GM12878 (cell line): ENCODE data around the gene MFN1. TPM values are rescaled to one million over a fixed set of nuclear protein-coding genes. Genes with fewer than 3 reads are reported as not detected.

ENCODE experiments used
- ATAC-seq: fragments of 200-7000 bp; cut with Tn5 transposase; 3 replicates; pipeline ENCODE4 v1.9.1; 2020; ENCODE audit warnings: mild to moderate bottlenecking, moderate library complexity
- BruUV-seq: library from RNA; stranded (reverse); fragments of 400-500 nt; replicated peaks from 2 replicates; lab custom pipeline; 2021; lab: Mats Ljungman, UMichigan
- CTCF ChIA-PET: fragments of 300-600 bp; sonication (Branson Sonifier 250); formaldehyde crosslinking; extraction: SDS; loops from one replicate; lab custom pipeline; 2021; ENCODE audit warnings: inconsistent platforms; lab: Yijun Ruan, JAX
- POLR2A ChIA-PET: fragments of 350-600 bp; formaldehyde crosslinking; extraction: SDS; loops from one replicate; lab custom pipeline; 2021; ENCODE audit warnings: inconsistent platforms; lab: Charles Lee
- RAD21 ChIA-PET: fragments of 300-600 bp; sonication (Branson Sonifier 250); formaldehyde crosslinking; loops from one replicate; lab custom pipeline; 2023; ENCODE audit warnings: antibody characterized with exemption; ENCODE audit not compliant: unreplicated experiment; lab: Charles Lee
- SMC1A ChIA-PET: fragments of 300-600 bp; sonication (Branson Sonifier 250); formaldehyde crosslinking; loops from one replicate; lab custom pipeline; 2023; ENCODE audit not compliant: unreplicated experiment, uncharacterized antibody; lab: Charles Lee
- DNase-seq: peaks from one replicate; pipeline ENCODE4 v3.0.0-alpha.2; 2011; ENCODE audit warnings: low read depth, low spot score
- FAIRE-seq: peaks from 3 replicates; lab custom pipeline; 2011; peaks lifted over from hg19 to GRCh38; lab: Jason Lieb, UNC
- H2AFZ ChIP-seq: 2 replicates; pipeline ENCODE4 v1.6.0; 2011; ENCODE audit warnings: low read depth, low read length, control low read depth; ENCODE audit not compliant: control insufficient read depth
- H3K27ac ChIP-seq: 2 replicates; pipeline ENCODE4 v1.5.1; 2011; ENCODE audit warnings: control low read depth; ENCODE audit not compliant: control insufficient read depth, insufficient read depth
- H3K27me3 ChIP-seq, 2 experiments: replicated peaks in 1 of 2; 2 replicates each; pipeline versions ENCODE4 v1.6.0 to v1.6.1; 2011; ENCODE audit warnings: low read length in 1 of 2; ENCODE audit not compliant: control insufficient read depth in 2 of 2, insufficient read depth in 2 of 2
- H3K36me3 ChIP-seq, 2 experiments: 2 replicates each; pipeline ENCODE4 v1.5.1; 2011; ENCODE audit warnings: low read length in 1 of 2; ENCODE audit not compliant: control insufficient read depth in 2 of 2, insufficient read depth in 2 of 2
- H3K4me1 ChIP-seq: 2 replicates; pipeline ENCODE4 v1.6.1; 2011; ENCODE audit warnings: mild to moderate bottlenecking, low read length, moderate library complexity, mixed read lengths; ENCODE audit not compliant: control insufficient read depth, insufficient read depth
- H3K4me2 ChIP-seq: 2 replicates; pipeline ENCODE4 v1.6.0; 2011; ENCODE audit warnings: control low read depth; ENCODE audit not compliant: control insufficient read depth, insufficient read depth
- H3K4me3 ChIP-seq: fragments of 200-600 bp; sonication (generic); 2 replicates; pipeline ENCODE4 v1.5.1; 2016
- H3K79me2 ChIP-seq: 2 replicates; pipeline ENCODE4 v1.6.0; 2011; ENCODE audit warnings: low read length; ENCODE audit not compliant: control insufficient read depth, insufficient read depth
- H3K9ac ChIP-seq: 2 replicates; pipeline ENCODE4 v1.8.0; 2011; ENCODE audit warnings: low read length, control low read depth, mixed read lengths; ENCODE audit not compliant: control insufficient read depth, insufficient read depth
- H3K9me3 ChIP-seq: replicated peaks from 3 replicates; pipeline ENCODE4 v1.5.1; 2011; ENCODE audit warnings: mild to moderate bottlenecking, low read length; ENCODE audit not compliant: control insufficient read depth, insufficient read depth
- H4K20me1 ChIP-seq: 2 replicates; pipeline ENCODE4 v1.6.0; 2011; ENCODE audit not compliant: control insufficient read depth, insufficient read depth
- EED ChIP-seq: sonication (generic); IDR thresholded peaks from 2 replicates; pipeline ENCODE4 v1.6.1; 2016; ENCODE audit warnings: antibody characterized with exemption, low read depth
- JUND ChIP-seq: IDR thresholded peaks from 2 replicates; pipeline ENCODE4 v1.6.1; 2012; ENCODE audit warnings: low read depth, mild to moderate bottlenecking, low read length, improper control_type of control experiment, moderate library complexity
- KLF5 ChIP-seq: fragments of 450-650 bp; IDR thresholded peaks from 2 replicates; pipeline ENCODE4 v1.6.1; 2014; ENCODE audit warnings: mild to moderate bottlenecking; ENCODE audit not compliant: partially characterized antibody
- MTA2 ChIP-seq: fragments of 450-650 bp; IDR thresholded peaks from 2 replicates; pipeline ENCODE4 v1.6.1; 2016; ENCODE audit warnings: low read depth, mild to moderate bottlenecking, moderate library complexity
- PKNOX1 ChIP-seq: fragments of 450-650 bp; IDR thresholded peaks from 2 replicates; pipeline ENCODE4 v1.6.1; 2016; ENCODE audit warnings: mild to moderate bottlenecking
- RB1 ChIP-seq: fragments of 450-650 bp; formaldehyde crosslinking; IDR thresholded peaks from 2 replicates; pipeline ENCODE4 v1.6.1; 2017; ENCODE audit warnings: mild to moderate bottlenecking, borderline replicate concordance
- REST ChIP-seq: IDR thresholded peaks from 2 replicates; pipeline ENCODE4 v1.6.1; 2012; ENCODE audit warnings: mild to moderate bottlenecking, low read depth, low read length
- RUNX3 ChIP-seq: IDR thresholded peaks from 2 replicates; pipeline ENCODE4 v1.6.1; 2012; ENCODE audit warnings: low read length, inconsistent platforms
- TCF3 ChIP-seq: IDR thresholded peaks from 2 replicates; pipeline ENCODE4 v1.6.1; 2012; ENCODE audit warnings: low read depth, mild to moderate bottlenecking, low read length, borderline replicate concordance; ENCODE audit not compliant: insufficient read depth
- ZNF217 ChIP-seq: fragments of 450-650 bp; IDR thresholded peaks from 2 replicates; pipeline ENCODE4 v1.6.1; 2017; ENCODE audit warnings: antibody characterized with exemption, mild to moderate bottlenecking
- WGBS: methylation state at CpG from one replicate; pipeline ENCODE4 v1.1.6; 2016; ENCODE audit warnings: low lambda C conversion rate; ENCODE audit not compliant: insufficient replicate concordance, insufficient coverage; ENCODE audit errors: missing lambda C conversion rate; 5-methylcytosine and 5-hydroxymethylcytosine counted together
- in situ Hi-C: fragments of 300-500 bp; cut with MboI; formaldehyde crosslinking; loops from 9 replicates; pipeline ENCODE4 v1.14.3; 2018; ENCODE audit warnings: mixed read lengths
- intact Hi-C: fragments of 100-400 bp; cut with micrococcal nuclease; formaldehyde crosslinking; loops from one replicate; pipeline ENCODE4 v1.14.2; 2022; ENCODE audit not compliant: unreplicated experiment
- polyA plus RNA-seq, 11 experiments: library from polyadenylated mRNA; depleted of rRNA in 4 of 11; unstranded in 6 of 11; stranded (reverse) in 5 of 11; fragments of >200 nt; fragmentation: Nextera tagmentation in 4 of 11; fragmentation: Illumina TruSeq in 1 of 11; extraction: Ambion mirVana in 4 of 11; extraction: Trizol in 1 of 11; gene quantifications; 1 replicate in 1 of 11; 2 replicates in 10 of 11; pipeline versions ENCODE4 v1.2.1 to v1.2.3, GENCODE V29; 2011 to 2016; ENCODE audit warnings: inconsistent platforms in 2 of 11, missing spikeins in 2 of 11, low read depth in 1 of 11
- total RNA-seq, 4 experiments: library from RNA; depleted of rRNA in 3 of 4; stranded (reverse); fragments of >200 nt in 3 of 4; fragmentation: Illumina TruSeq in 1 of 4; extraction: Trizol in 1 of 4; gene quantifications; 2 replicates each; pipeline versions ENCODE4 v1.2.1 to v1.2.3, GENCODE V29; 2013 to 2021
- TF ChIP-seq, protein P1 (sequence below), 3 experiments: IDR thresholded peaks in 2 of 3; conservative IDR thresholded peaks in 1 of 3; 2 replicates each; pipeline ENCODE4 v1.5.1; 2011; ENCODE audit warnings: low read depth in 3 of 3, low read length in 3 of 3, mild to moderate bottlenecking in 3 of 3, control low read depth in 2 of 3, moderate library complexity in 2 of 3, inconsistent platforms in 1 of 3, mixed read lengths in 1 of 3; ENCODE audit not compliant: control insufficient read depth in 2 of 3, insufficient read depth in 1 of 3; ENCODE audit errors: extremely low read depth in 1 of 3

MFN1 gene
- total and polyA plus RNA-seq, 10 of the 15 experiments (the other 5 are each of a cell fraction or from before 2014, with no cell fraction given), result 14.4 to 120 (median 39.8) TPM

- no peak for TF ChIP-seq MTA2
- TF ChIP-seq RUNX3, result peak; percentile 58; the same call in 1 of the 2 replicates
These were observed 25.7 kb upstream of the MFN1 start (continued) for GRCh38 chr3:179321668-179322285.

DNA sequence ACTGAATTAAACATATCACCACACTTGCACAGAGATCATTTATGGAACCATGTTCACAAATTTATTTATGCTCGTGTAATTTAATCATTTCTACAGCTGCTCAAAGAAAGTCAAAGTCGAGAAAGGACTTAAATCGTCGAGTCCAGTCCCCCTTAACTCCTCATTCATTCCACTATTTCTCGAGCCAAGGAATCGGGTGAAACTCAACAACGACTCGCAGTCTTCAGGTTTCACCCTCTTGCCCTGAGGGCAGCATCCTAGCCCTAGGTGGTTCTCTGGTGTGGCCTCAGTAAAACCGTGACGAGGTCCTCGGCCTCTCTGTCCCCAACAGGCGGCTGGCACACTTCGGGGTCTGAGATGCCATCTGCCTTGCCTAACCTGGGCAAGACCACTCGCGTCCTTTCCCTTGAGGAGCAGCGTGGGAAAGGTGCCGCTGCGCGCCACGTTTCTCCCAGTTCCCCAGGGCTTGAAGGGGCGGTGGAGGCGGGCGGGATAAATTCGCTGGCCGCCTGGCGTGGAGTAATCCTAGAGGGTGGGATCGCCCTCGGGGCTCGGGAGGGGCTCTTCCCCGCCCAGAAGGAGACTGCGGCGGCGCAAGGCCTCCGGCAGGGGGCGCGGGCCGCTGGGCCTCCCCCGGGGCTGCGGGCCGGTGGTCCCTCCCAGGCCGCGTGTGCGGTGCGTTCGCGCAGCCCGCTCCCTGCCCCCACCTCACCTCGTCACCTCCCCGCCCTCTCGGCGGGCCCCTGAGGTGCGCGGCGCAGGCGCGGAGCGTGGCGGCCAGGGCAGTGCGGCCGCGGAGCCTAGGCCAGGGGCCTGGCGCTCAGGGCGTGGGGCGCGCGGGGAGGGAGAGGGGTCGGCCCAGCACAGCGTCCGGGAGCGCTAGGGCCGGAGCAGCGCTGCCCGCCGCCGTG lies 25.0 kb upstream of the MFN1 start, which contains the start of gene ZNF639:
Gene ZNF639 (plus strand): TSS at position 746 of the 911 bp plus-strand sequence. CDS start 5,263 bp downstream, outside the sequence.
- FAIRE-seq (no peak), DNase-seq (no peak), ATAC-seq (peak; percentile 84)
- no peaks in the 10 kb centered on the region for H4K20me1 ChIP-seq
- H3K4me1 ChIP-seq, result peaks cover 8% of the 10 kb centered on the region
- H3K9me3 ChIP-seq, result no peaks in the 10 kb centered on the region
- H3K27me3 ChIP-seq, result no peaks in the 10 kb centered on the region
- peak within 1 kb of the TSS; percentile 94 for H3K27ac ChIP-seq
- CTCF ChIA-PET, result interaction anchor here (0.5 to 9.3 kb wide), 35 partner anchors 10 to 1387 kb away, joined by 3 to 114 read pairs (median 5); partner anchors contain the start of genes ACTL6A, MFN1, PIK3CA and ZMAT3
- H3K79me2 ChIP-seq, result peaks cover 51% of the 10 kb centered on the region
- RAD21 ChIA-PET, result interaction anchor here (1.1 to 5.4 kb wide), 18 partner anchors 25 to 888 kb away, joined by 3 to 35 read pairs (median 6); partner anchors contain the start of genes ACTL6A, MFN1, PIK3CA and ZMAT3
- in situ Hi-C loops (no loop called here), intact Hi-C loops (loop anchor here (2.0 to 5.0 kb wide), 3 partner anchors 26 to 885 kb away; no protein-coding TSS in a partner anchor)
- H2AFZ ChIP-seq, result peak within 1 kb of the TSS; percentile 95
- POLR2A ChIA-PET, result interaction anchor here (0.6 to 3.8 kb wide), 7 partner anchors 26 to 302 kb away, joined by 3 to 63 read pairs (median 5); partner anchors contain the start of gene MFN1
- no peaks in the 10 kb centered on the region for H3K36me3 ChIP-seq
- under 1% methylated on average over 48 of the region's 75 CpGs for WGBS
- peak within 1 kb of the TSS; percentile 79 for H3K4me2 ChIP-seq
- no TSS peak for BruUV-seq
- H3K4me3 ChIP-seq, result peak within 1 kb of the TSS; percentile 78
- SMC1A ChIA-PET, result interaction anchor here (0.6 to 2.8 kb wide), 31 partner anchors 24 to 887 kb away, joined by 3 to 47 read pairs (median 4); partner anchors contain the start of genes ACTL6A, MFN1 and ZMAT3
- H3K9ac ChIP-seq, result peak within 1 kb of the TSS; percentile 97
- peak; percentile 91; the same call in 1 of the 2 replicates for TF ChIP-seq JUND
- TF ChIP-seq PKNOX1, result no peak
- peak; percentile 66; the same call in 1 of the 2 replicates for TF ChIP-seq RB1
- TF ChIP-seq KLF5, result peak; percentile 71
- TF ChIP-seq ZNF217, result peak; percentile 78
- TF ChIP-seq EED, result peak; percentile 72
- TF ChIP-seq TCF3, result 0 out of 2 replicates have a peak, but pooled peaks have one; percentile 12
- TF ChIP-seq REST, result 0 out of 2 replicates have a peak, but pooled peaks have one; percentile 33
- TF ChIP-seq, protein P1, sequence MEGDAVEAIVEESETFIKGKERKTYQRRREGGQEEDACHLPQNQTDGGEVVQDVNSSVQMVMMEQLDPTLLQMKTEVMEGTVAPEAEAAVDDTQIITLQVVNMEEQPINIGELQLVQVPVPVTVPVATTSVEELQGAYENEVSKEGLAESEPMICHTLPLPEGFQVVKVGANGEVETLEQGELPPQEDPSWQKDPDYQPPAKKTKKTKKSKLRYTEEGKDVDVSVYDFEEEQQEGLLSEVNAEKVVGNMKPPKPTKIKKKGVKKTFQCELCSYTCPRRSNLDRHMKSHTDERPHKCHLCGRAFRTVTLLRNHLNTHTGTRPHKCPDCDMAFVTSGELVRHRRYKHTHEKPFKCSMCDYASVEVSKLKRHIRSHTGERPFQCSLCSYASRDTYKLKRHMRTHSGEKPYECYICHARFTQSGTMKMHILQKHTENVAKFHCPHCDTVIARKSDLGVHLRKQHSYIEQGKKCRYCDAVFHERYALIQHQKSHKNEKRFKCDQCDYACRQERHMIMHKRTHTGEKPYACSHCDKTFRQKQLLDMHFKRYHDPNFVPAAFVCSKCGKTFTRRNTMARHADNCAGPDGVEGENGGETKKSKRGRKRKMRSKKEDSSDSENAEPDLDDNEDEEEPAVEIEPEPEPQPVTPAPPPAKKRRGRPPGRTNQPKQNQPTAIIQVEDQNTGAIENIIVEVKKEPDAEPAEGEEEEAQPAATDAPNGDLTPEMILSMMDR (IDR thresholded peaks at IDR 0.05 in 2 of 3, conservative IDR thresholded peaks at IDR 0.05 in 1 of 3; ENCODE audit: control insufficient read depth in 2 of 3, extremely low read depth in 1 of 3, insufficient read depth in 1 of 3, low read depth in 3 of 3, low read length in 3 of 3), result peak; percentile 71 to 84 (median 82)
